GM12878 (cell line): ENCODE measurements around the gene GDAP1L1. TPM values are rescaled to one million over a fixed set of nuclear protein-coding genes. Genes with fewer than 3 reads are reported as not detected.

Source experiments
- GABPA ChIP-seq: IDR thresholded peaks from 2 replicates; pipeline ENCODE4 v1.6.1; 2014; ENCODE audit warnings: antibody characterized with exemption, low read depth, mild to moderate bottlenecking, inconsistent platforms
- GATAD2B ChIP-seq: fragments of 450-650 bp; conservative IDR thresholded peaks from 2 replicates; pipeline ENCODE4 v1.6.1; 2017; ENCODE audit warnings: low read depth, mild to moderate bottlenecking, moderate library complexity
- IKZF2 ChIP-seq, 2 experiments: fragments of 450-650 bp; IDR thresholded peaks; 2 replicates each; pipeline ENCODE4 v1.6.1; 2017; ENCODE audit warnings: mild to moderate bottlenecking in 2 of 2, moderate library complexity in 2 of 2
- KAT2A ChIP-seq: conservative IDR thresholded peaks from 2 replicates; pipeline ENCODE4 v1.6.1; 2011; ENCODE audit warnings: low read depth, low read length; ENCODE audit not compliant: control insufficient read depth
- PAX8 ChIP-seq: fragments of 450-650 bp; IDR thresholded peaks from 2 replicates; pipeline ENCODE4 v1.6.1; 2017; ENCODE audit warnings: mild to moderate bottlenecking, moderate library complexity
- SREBF1 ChIP-seq: IDR thresholded peaks from 2 replicates; pipeline ENCODE4 v1.6.1; 2012; ENCODE audit warnings: mild to moderate bottlenecking, low read length
- SUPT20H ChIP-seq: IDR thresholded peaks from 2 replicates; pipeline ENCODE4 v1.6.1; 2011; ENCODE audit warnings: low read depth, mild to moderate bottlenecking, low read length, moderate library complexity, borderline replicate concordance; ENCODE audit not compliant: control insufficient read depth
- ZNF622 ChIP-seq: fragments of 450-650 bp; IDR thresholded peaks from 2 replicates; pipeline ENCODE4 v1.6.1; 2017; ENCODE audit warnings: mild to moderate bottlenecking, inconsistent platforms
- polyA plus RNA-seq, 11 experiments: library from polyadenylated mRNA; depleted of rRNA in 4 of 11; unstranded in 6 of 11; stranded (reverse) in 5 of 11; fragments of >200 nt; fragmentation: Nextera tagmentation in 4 of 11; fragmentation: Illumina TruSeq in 1 of 11; extraction: Ambion mirVana in 4 of 11; extraction: Trizol in 1 of 11; gene quantifications; 1 replicate in 1 of 11; 2 replicates in 10 of 11; pipeline versions ENCODE4 v1.2.1 to v1.2.3, GENCODE V29; 2011 to 2016; ENCODE audit warnings: inconsistent platforms in 2 of 11, missing spikeins in 2 of 11, low read depth in 1 of 11
- total RNA-seq, 4 experiments: library from RNA; depleted of rRNA in 3 of 4; stranded (reverse); fragments of >200 nt in 3 of 4; fragmentation: Illumina TruSeq in 1 of 4; extraction: Trizol in 1 of 4; gene quantifications; 2 replicates each; pipeline versions ENCODE4 v1.2.1 to v1.2.3, GENCODE V29; 2013 to 2021
- TF ChIP-seq, protein P1 (sequence below): fragments of 450-650 bp; IDR thresholded peaks from 2 replicates; pipeline ENCODE4 v1.6.1; 2017; ENCODE audit warnings: mild to moderate bottlenecking
- TF ChIP-seq, protein P2 (sequence below): fragments of 450-650 bp; IDR thresholded peaks from 2 replicates; pipeline ENCODE4 v1.6.1; 2017; ENCODE audit warnings: mild to moderate bottlenecking, moderate library complexity
- TF ChIP-seq, protein P3 (sequence below): fragments of 450-650 bp; formaldehyde crosslinking; IDR thresholded peaks from 2 replicates; pipeline ENCODE4 v1.5.0; 2022; ENCODE audit warnings: mild to moderate bottlenecking, missing genetic modification characterization
- TF ChIP-seq, protein P4 (sequence below): IDR thresholded peaks from 2 replicates; pipeline ENCODE4 v1.6.1; 2011; ENCODE audit warnings: mild to moderate bottlenecking, low read depth, low read length, moderate library complexity; ENCODE audit not compliant: insufficient replicate concordance
- TF ChIP-seq, protein P5 (sequence below): fragments of 450-650 bp; IDR thresholded peaks from 2 replicates; pipeline ENCODE4 v1.6.1; 2018; ENCODE audit warnings: mild to moderate bottlenecking, low read depth, moderate library complexity; ENCODE audit not compliant: partially characterized antibody

The GDAP1L1 gene
- total and polyA plus RNA-seq, 10 of the 15 experiments (the other 5 are each of a cell fraction or from before 2014, with no cell fraction given) = 0.08 to 0.38 TPM; not detected in 8

DNA sequence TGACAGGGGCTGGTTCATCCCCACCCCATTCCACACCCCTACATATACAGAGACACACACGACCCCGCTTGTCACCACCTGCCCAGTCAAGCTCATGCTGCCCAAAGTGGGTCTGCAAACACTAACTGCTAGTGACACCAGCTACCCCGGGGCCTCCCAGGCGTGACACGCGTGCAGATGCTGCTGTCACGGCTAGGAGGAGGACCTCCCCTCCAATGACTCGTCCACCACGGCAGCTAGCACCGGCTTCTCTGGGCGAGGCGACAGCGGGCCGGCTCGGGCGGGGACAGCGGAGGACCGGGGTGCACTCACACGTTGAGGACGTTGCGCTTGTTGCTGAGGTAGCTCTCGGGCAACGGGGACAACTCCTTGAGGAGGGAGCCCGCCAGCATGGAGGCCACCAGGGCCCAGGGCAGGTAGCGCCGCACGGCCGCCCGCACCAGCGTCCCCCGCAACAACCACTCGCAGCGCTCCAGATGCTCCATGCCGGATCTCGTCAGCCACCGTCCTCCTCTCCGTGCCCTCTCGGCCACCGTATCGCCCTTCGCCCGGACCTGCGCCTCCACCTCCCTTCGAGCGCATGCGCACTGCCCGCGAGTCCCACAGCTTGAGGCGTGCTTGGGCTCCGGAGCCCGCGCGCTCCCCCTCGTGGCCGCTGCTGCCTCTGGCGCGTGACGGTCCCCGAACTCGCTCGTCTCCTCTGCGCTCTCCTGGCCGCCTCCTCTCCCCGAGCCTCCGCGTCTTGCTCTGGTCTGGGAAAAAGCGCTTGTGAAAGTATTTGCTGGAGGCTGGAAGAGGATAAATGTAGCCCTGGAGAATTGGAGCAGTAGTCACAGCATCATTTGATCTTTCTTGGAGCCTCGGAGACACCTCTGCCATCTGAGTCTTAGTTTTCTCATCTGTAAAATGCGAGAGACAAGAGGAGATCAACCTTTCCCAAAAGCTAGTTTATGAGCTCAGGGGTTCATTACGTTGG is 63.8 kb downstream of the GDAP1L1 start, which contains the start of gene FITM2 (continued):
- TF ChIP-seq, protein P1, sequence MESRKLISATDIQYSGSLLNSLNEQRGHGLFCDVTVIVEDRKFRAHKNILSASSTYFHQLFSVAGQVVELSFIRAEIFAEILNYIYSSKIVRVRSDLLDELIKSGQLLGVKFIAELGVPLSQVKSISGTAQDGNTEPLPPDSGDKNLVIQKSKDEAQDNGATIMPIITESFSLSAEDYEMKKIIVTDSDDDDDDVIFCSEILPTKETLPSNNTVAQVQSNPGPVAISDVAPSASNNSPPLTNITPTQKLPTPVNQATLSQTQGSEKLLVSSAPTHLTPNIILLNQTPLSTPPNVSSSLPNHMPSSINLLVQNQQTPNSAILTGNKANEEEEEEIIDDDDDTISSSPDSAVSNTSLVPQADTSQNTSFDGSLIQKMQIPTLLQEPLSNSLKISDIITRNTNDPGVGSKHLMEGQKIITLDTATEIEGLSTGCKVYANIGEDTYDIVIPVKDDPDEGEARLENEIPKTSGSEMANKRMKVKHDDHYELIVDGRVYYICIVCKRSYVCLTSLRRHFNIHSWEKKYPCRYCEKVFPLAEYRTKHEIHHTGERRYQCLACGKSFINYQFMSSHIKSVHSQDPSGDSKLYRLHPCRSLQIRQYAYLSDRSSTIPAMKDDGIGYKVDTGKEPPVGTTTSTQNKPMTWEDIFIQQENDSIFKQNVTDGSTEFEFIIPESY = 0 out of 2 replicates have a peak, but pooled peaks have one; percentile 4
- no peak for TF ChIP-seq SREBF1
- TF ChIP-seq, protein P2, sequence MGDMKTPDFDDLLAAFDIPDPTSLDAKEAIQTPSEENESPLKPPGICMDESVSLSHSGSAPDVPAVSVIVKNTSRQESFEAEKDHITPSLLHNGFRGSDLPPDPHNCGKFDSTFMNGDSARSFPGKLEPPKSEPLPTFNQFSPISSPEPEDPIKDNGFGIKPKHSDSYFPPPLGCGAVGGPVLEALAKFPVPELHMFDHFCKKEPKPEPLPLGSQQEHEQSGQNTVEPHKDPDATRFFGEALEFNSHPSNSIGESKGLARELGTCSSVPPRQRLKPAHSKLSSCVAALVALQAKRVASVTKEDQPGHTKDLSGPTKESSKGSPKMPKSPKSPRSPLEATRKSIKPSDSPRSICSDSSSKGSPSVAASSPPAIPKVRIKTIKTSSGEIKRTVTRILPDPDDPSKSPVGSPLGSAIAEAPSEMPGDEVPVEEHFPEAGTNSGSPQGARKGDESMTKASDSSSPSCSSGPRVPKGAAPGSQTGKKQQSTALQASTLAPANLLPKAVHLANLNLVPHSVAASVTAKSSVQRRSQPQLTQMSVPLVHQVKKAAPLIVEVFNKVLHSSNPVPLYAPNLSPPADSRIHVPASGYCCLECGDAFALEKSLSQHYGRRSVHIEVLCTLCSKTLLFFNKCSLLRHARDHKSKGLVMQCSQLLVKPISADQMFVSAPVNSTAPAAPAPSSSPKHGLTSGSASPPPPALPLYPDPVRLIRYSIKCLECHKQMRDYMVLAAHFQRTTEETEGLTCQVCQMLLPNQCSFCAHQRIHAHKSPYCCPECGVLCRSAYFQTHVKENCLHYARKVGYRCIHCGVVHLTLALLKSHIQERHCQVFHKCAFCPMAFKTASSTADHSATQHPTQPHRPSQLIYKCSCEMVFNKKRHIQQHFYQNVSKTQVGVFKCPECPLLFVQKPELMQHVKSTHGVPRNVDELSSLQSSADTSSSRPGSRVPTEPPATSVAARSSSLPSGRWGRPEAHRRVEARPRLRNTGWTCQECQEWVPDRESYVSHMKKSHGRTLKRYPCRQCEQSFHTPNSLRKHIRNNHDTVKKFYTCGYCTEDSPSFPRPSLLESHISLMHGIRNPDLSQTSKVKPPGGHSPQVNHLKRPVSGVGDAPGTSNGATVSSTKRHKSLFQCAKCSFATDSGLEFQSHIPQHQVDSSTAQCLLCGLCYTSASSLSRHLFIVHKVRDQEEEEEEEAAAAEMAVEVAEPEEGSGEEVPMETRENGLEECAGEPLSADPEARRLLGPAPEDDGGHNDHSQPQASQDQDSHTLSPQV = peak; percentile 61; the same call in 1 of the 2 replicates
- no peak for TF ChIP-seq PAX8
- TF ChIP-seq IKZF2 (IDR thresholded peaks at IDR 0.05) = no peak; a peak in 1 of 4 replicates
- peak; percentile 52; the same call in 1 of the 2 replicates for TF ChIP-seq GATAD2B
- TF ChIP-seq, protein P3, sequence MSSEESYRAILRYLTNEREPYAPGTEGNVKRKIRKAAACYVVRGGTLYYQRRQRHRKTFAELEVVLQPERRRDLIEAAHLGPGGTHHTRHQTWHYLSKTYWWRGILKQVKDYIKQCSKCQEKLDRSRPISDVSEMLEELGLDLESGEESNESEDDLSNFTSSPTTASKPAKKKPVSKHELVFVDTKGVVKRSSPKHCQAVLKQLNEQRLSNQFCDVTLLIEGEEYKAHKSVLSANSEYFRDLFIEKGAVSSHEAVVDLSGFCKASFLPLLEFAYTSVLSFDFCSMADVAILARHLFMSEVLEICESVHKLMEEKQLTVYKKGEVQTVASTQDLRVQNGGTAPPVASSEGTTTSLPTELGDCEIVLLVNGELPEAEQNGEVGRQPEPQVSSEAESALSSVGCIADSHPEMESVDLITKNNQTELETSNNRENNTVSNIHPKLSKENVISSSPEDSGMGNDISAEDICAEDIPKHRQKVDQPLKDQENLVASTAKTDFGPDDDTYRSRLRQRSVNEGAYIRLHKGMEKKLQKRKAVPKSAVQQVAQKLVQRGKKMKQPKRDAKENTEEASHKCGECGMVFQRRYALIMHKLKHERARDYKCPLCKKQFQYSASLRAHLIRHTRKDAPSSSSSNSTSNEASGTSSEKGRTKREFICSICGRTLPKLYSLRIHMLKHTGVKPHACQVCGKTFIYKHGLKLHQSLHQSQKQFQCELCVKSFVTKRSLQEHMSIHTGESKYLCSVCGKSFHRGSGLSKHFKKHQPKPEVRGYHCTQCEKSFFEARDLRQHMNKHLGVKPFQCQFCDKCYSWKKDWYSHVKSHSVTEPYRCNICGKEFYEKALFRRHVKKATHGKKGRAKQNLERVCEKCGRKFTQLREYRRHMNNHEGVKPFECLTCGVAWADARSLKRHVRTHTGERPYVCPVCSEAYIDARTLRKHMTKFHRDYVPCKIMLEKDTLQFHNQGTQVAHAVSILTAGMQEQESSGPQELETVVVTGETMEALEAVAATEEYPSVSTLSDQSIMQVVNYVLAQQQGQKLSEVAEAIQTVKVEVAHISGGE = no peak
- no peak for TF ChIP-seq KAT2A
- TF ChIP-seq, protein P4, sequence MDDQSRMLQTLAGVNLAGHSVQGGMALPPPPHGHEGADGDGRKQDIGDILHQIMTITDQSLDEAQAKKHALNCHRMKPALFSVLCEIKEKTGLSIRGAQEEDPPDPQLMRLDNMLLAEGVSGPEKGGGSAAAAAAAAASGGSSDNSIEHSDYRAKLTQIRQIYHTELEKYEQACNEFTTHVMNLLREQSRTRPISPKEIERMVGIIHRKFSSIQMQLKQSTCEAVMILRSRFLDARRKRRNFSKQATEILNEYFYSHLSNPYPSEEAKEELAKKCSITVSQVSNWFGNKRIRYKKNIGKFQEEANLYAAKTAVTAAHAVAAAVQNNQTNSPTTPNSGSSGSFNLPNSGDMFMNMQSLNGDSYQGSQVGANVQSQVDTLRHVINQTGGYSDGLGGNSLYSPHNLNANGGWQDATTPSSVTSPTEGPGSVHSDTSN = no peak
- TF ChIP-seq SUPT20H = no peak
- TF ChIP-seq GABPA = no peak
- TF ChIP-seq, protein P5, sequence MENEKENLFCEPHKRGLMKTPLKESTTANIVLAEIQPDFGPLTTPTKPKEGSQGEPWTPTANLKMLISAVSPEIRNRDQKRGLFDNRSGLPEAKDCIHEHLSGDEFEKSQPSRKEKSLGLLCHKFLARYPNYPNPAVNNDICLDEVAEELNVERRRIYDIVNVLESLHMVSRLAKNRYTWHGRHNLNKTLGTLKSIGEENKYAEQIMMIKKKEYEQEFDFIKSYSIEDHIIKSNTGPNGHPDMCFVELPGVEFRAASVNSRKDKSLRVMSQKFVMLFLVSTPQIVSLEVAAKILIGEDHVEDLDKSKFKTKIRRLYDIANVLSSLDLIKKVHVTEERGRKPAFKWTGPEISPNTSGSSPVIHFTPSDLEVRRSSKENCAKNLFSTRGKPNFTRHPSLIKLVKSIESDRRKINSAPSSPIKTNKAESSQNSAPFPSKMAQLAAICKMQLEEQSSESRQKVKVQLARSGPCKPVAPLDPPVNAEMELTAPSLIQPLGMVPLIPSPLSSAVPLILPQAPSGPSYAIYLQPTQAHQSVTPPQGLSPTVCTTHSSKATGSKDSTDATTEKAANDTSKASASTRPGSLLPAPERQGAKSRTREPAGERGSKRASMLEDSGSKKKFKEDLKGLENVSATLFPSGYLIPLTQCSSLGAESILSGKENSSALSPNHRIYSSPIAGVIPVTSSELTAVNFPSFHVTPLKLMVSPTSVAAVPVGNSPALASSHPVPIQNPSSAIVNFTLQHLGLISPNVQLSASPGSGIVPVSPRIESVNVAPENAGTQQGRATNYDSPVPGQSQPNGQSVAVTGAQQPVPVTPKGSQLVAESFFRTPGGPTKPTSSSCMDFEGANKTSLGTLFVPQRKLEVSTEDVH = no peak
- TF ChIP-seq ZNF622 = no peak
